ENCODE measurements around the gene DSEL. TPM values are rescaled to one million over a fixed set of nuclear protein-coding genes. Genes with fewer than 3 reads are reported as not detected.

The DSEL gene
- total RNA-seq, 1 experiment from 2014 or later, result 0.05 TPM

- no peak for TF ChIP-seq REST (IDR thresholded peaks at IDR 0.05; ENCODE audit: low read depth)
- TF ChIP-seq CEBPB (IDR thresholded peaks at IDR 0.05; ENCODE audit: low read depth), result no peak
- no peak for TF ChIP-seq POLR2AphosphoS5 (IDR thresholded peaks at IDR 0.05; ENCODE audit: low read depth, low read length)
- no peak for TF ChIP-seq YY1 (IDR thresholded peaks at IDR 0.05; ENCODE audit: extremely low read depth, insufficient replicate concordance, low read depth, low read length)
- TF ChIP-seq MAX (IDR thresholded peaks at IDR 0.05), result no peak
These were observed 32.1 kb downstream of the DSEL start (continued) for GRCh38 chr18:67484458-67484857.

GRCh38 chr18:67483952-67484351 is 32.6 kb downstream of the DSEL start:
- Histone ChIP-seq H3K4me1 (ENCODE audit: control insufficient read depth in 1 of 2, insufficient read depth in 2 of 2, low read length in 2 of 2) (no peaks in the 10 kb centered on the region), H3K4me3 (replicated peaks in 1 of 2; ENCODE audit: low read depth in 1 of 2, low read length in 2 of 2) (no peak overlapping the region), H3K4me2 (ENCODE audit: low read length) (no peak overlapping the region), H4K20me1 (ENCODE audit: insufficient read depth) (no peaks in the 10 kb centered on the region), H2AFZ (ENCODE audit: low read depth, low read length, poor library complexity, severe bottlenecking) (no peak overlapping the region), H3K27me3 (ENCODE audit: insufficient read depth, low read length) (no peaks in the 10 kb centered on the region), H3K79me2 (ENCODE audit: insufficient read depth, low read length) (no peaks in the 10 kb centered on the region), H3K9me2 (ENCODE audit: insufficient read depth) (no peaks in the 10 kb centered on the region), H3K27ac (ENCODE audit: low read depth, low read length) (no peak overlapping the region), H3K9ac (ENCODE audit: low read length) (no peak overlapping the region), H3K36me3 (ENCODE audit: control insufficient read depth in 1 of 2, insufficient read depth in 2 of 2, low read length in 2 of 2) (no peaks in the 10 kb centered on the region), H3K9me3 (ENCODE audit: control insufficient read depth in 1 of 2, insufficient read depth in 1 of 2, low read depth in 1 of 2, low read length in 2 of 2) (peaks cover 16 to 26% of the 10 kb centered on the region in 2 experiments; a peak in 3 of 4 replicates)
- RAD21 ChIA-PET (ENCODE audit: low non-redundant PET in 1 of 2, low total read pairs in 2 of 2, uncharacterized antibody in 2 of 2, unreplicated experiment in 2 of 2), result no interaction called here
- DNase-seq (ENCODE audit: low read depth, low spot score), result no peak
- intact Hi-C loops (cut with micrococcal nuclease), result no loop called here
- BruUV-seq (replicated peaks), result no TSS peak
- CTCF ChIA-PET, result no interaction called here
- POLR2A ChIA-PET, result no interaction called here
- ATAC-seq, result no peak
- TF ChIP-seq REST (IDR thresholded peaks at IDR 0.05; ENCODE audit: low read depth) (no peak), SP1 (IDR thresholded peaks at IDR 0.05; ENCODE audit: low read depth) (no peak), ZFX (IDR thresholded peaks at IDR 0.05) (no peak), CTCF (IDR thresholded peaks at IDR 0.05 in 2 of 3, conservative IDR thresholded peaks at IDR 0.05 in 1 of 3; ENCODE audit: borderline replicate concordance in 1 of 3, insufficient read depth in 1 of 3, low read depth in 2 of 3, low read length in 2 of 3) (no peak), EZH2phosphoT487 (IDR thresholded peaks at IDR 0.05; ENCODE audit: borderline replicate concordance) (no peak), YY1 (IDR thresholded peaks at IDR 0.05; ENCODE audit: extremely low read depth, insufficient replicate concordance, low read depth, low read length) (no peak), ATF3 (IDR thresholded peaks at IDR 0.05) (no peak), ZBTB33 (IDR thresholded peaks at IDR 0.05; ENCODE audit: extremely low read depth, insufficient replicate concordance, low read length) (no peak), RAD21 (IDR thresholded peaks at IDR 0.05; ENCODE audit: low read depth) (no peak)
